ENCODE data around the gene ZNF200. TPM values are rescaled to one million over a fixed set of nuclear protein-coding genes. Genes with fewer than 3 reads are reported as not detected.

The ZNF200 gene
- total RNA-seq, 2 donors from 2014 or later = 7.1 to 7.2 TPM

GRCh38 chr16:3188925-3189825 lies 45.8 kb downstream of the ZNF200 start:
- Histone ChIP-seq H3K27me3 (peaks cover 62% of the 10 kb centered on the region), H3K9me3 (no peaks in the 10 kb centered on the region), H3K27ac (no peak overlapping the region), H3K4me3 (peak overlapping the region; percentile 22), H3K9ac (ENCODE audit: low read depth in 2 of 2, low read length in 2 of 2) (peak overlapping the region in 1 of 2 donors; percentile 35), H3K36me3 (no peaks in the 10 kb centered on the region), H3K4me1 (peaks cover 14% of the 10 kb centered on the region)
- intact Hi-C loops (cut with DNase I) = no loop called here
- DNase-seq = peak; percentile 58
- TF ChIP-seq CTCF (IDR thresholded peaks at IDR 0.05) = no peak

- H3K9ac ChIP-seq (ENCODE audit: low read depth in 2 of 2, low read length in 2 of 2) = peak overlapping the region in 1 of 2 donors; percentile 35
- H3K4me3 ChIP-seq = peak overlapping the region; percentile 22
- H3K36me3 ChIP-seq = no peaks in the 10 kb centered on the region
- H3K4me1 ChIP-seq = peaks cover 14% of the 10 kb centered on the region
- H3K27ac ChIP-seq = no peak overlapping the region
- H3K27me3 ChIP-seq = peaks cover 65% of the 10 kb centered on the region
- TF ChIP-seq CTCF (IDR thresholded peaks at IDR 0.05) = no peak
- no peak for DNase-seq
- intact Hi-C loops (cut with DNase I) = no loop called here
- H3K9me3 ChIP-seq = no peaks in the 10 kb centered on the region
Observed at GRCh38 chr16:3188675-3188924, 46.4 kb downstream of the ZNF200 start.

DNA sequence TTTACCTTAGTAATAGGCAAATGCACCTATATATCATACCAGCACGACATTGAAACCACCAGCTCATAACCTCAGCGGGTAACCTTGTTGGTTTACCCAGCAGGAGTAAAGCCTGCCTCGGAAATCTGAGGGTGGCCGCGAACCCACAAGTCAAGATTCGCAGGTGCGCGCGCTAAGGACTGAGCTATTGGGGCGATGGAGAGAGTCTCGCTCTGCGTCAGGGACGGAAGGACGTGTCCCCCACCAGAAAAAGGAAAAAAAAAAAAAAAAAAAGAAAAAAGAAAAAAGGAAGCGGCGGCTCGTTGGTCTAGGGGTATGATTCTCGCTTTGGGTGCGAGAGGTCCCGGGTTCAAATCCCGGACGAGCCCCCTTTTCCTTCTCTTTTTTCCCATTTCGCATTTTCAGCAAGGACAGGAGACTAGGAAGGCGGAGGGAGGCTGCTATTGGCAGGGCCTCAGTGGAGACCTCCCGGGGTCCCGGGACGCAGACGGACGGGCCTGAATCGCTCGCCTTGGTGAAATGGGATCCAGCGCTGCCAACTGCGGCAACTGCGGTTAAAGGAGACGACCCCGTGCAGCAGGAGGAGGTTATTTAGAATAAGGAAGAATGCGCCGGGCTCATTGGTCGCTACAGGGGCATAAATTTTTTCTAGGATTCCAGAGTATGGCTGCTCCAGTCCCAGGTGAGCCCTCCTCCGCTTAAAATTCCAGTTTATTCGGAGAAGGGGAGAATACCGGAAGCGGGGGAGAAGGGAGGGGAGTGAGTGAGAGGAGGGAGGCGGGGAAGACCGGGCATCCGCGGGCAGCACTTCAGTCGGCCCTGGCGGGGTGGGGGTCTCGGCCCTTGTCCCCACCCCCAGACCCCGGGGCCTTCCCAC lies 46.9 kb downstream of the ZNF200 start, which contains the start of gene OR1F1:
TSS of gene OR1F1 (plus strand) at position 407 of the 877 bp plus-strand sequence.
- Histone ChIP-seq H3K36me3 (no peaks in the 10 kb centered on the region), H3K4me3 (peak within 1 kb of the TSS; percentile 22)
- no peak for TF ChIP-seq CTCF (IDR thresholded peaks at IDR 0.05)

DNA sequence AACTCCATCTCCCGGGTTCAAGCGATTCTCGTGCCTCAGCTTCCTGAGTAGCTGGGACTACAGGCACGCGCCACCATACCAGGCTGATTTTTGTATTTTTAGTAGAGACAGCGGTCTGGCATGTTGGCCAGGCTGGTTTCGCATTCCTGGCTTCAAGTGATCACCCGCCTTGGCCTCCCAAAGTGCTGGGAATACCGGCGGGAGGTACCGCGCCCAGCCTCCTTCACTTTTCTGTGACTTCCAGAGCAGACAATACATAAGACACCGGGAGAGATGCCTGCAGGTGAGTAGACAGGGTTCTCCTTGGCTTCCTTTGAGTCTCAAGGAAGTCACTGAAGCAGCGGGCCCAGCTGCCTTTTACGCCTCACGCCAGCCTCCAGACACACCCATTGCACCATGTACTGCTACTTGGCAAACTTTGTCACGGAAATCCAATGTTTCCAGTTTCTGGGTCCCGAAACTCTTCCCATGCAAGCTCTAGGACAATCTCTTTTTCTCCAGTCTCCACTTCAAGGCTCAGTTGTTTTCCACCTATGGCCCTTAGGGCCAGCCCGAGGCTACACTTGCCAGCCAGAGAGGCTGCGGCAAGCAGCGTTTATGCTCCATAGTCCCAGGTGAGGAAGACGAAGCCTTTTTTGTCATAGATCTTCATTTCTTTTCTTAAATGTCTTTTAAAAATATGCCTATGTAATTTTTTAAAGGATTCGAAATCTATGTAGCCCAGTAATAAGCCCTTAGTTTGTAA lies 47.8 kb downstream of the ZNF200 start:
- Histone ChIP-seq H3K9me3 (no peaks in the 10 kb centered on the region), H3K36me3 (no peaks in the 10 kb centered on the region), H3K4me3 (no peak overlapping the region), H3K27me3 (peaks cover 71% of the 10 kb centered on the region), H3K27ac (no peak overlapping the region), H3K4me1 (peaks cover 22% of the 10 kb centered on the region), H3K9ac (ENCODE audit: low read depth in 2 of 2, low read length in 2 of 2) (no peak overlapping the region)
- DNase-seq = no peak
- TF ChIP-seq CTCF (IDR thresholded peaks at IDR 0.05) = no peak
- intact Hi-C loops (cut with DNase I) = no loop called here

More for the DNA sequence above, 46.9 kb downstream of the ZNF200 start, which contains the start of gene OR1F1:
- H3K4me1 ChIP-seq = peaks cover 18% of the 10 kb centered on the region
- peaks cover 69% of the 10 kb centered on the region for H3K27me3 ChIP-seq
- no peak within 1 kb of the TSS for H3K27ac ChIP-seq
- peak within 1 kb of the TSS in 1 of 2 donors; percentile 35 for H3K9ac ChIP-seq (ENCODE audit: low read depth in 2 of 2, low read length in 2 of 2)
- intact Hi-C loops (cut with DNase I) = no loop called here
- DNase-seq = no peak
- H3K9me3 ChIP-seq = no peaks in the 10 kb centered on the region
